Measurements from ENCODE around the gene GRID1.

- TF ChIP-seq CTCF (tag by site-specific recombination; IDR thresholded peaks at IDR 0.05) (no peak), ZNF24 (tag by site-specific recombination; IDR thresholded peaks at IDR 0.05) (no peak), REST (tag by site-specific recombination; IDR thresholded peaks at IDR 0.05) (no peak), SP2 (tag by site-specific recombination; IDR thresholded peaks at IDR 0.05) (no peak), ZBTB26 (tag by site-specific recombination; optimal IDR thresholded peaks at IDR 0.05) (no peak)
These were observed 322.6 kb downstream of the GRID1 start for GRCh38 chr10:86044029-86044428.
